ENCODE measurements around the gene CATSPERZ.

Gene CATSPERZ

GRCh38 chr11:64263021-64263946, 36.9 kb upstream of the CATSPERZ start:
- in situ Hi-C loops (cut with HindIII; ENCODE audit: low sequenced_read_pairs): loop anchor here (5.0 kb wide), 1 partner anchor 56 kb away; the partner anchor contains the start of gene FERMT3

GRCh38 chr11:64263947-64264317, 36.2 kb upstream of the CATSPERZ start:
- in situ Hi-C loops (cut with HindIII; ENCODE audit: low sequenced_read_pairs): loop anchor here (5.0 kb wide), 1 partner anchor 57 kb away; the partner anchor contains the start of gene FERMT3

- in situ Hi-C loops (cut with HindIII; ENCODE audit: low sequenced_read_pairs): loop anchor here (5.0 kb wide), 1 partner anchor 57 kb away; the partner anchor contains the start of gene FERMT3
Observed at GRCh38 chr11:64264371-64264852, 35.7 kb upstream of the CATSPERZ start.

GRCh38 chr11:64265176-64266160, 34.7 kb upstream of the CATSPERZ start:
- in situ Hi-C loops (cut with HindIII; ENCODE audit: low sequenced_read_pairs): no loop called here

GRCh38 chr11:64266339-64266738, 33.8 kb upstream of the CATSPERZ start:
- in situ Hi-C loops (cut with HindIII; ENCODE audit: low sequenced_read_pairs): no loop called here

- in situ Hi-C loops (cut with HindIII; ENCODE audit: low sequenced_read_pairs): no loop called here
Observed at GRCh38 chr11:64267207-64267945, 32.8 kb upstream of the CATSPERZ start.

- in situ Hi-C loops (cut with HindIII; ENCODE audit: low sequenced_read_pairs): no loop called here
Observed at GRCh38 chr11:64268025-64268892, 31.9 kb upstream of the CATSPERZ start.

GRCh38 chr11:64268893-64269539, 31.1 kb upstream of the CATSPERZ start:
- in situ Hi-C loops (cut with HindIII; ENCODE audit: low sequenced_read_pairs): no loop called here

GRCh38 chr11:64269540-64270220, 30.5 kb upstream of the CATSPERZ start:
- in situ Hi-C loops (cut with HindIII; ENCODE audit: low sequenced_read_pairs): loop anchor here (10.0 kb wide), 1 partner anchor 55 kb away; no protein-coding TSS in a partner anchor

GRCh38 chr11:64275031-64275800, 24.9 kb upstream of the CATSPERZ start:
- in situ Hi-C loops (cut with HindIII; ENCODE audit: low sequenced_read_pairs): loop anchor here (10.0 kb wide), 1 partner anchor 50 kb away; no protein-coding TSS in a partner anchor

- in situ Hi-C loops (cut with HindIII; ENCODE audit: low sequenced_read_pairs): loop anchor here (10.0 kb wide), 1 partner anchor 49 kb away; no protein-coding TSS in a partner anchor
Observed at GRCh38 chr11:64275841-64276240, 24.3 kb upstream of the CATSPERZ start.

GRCh38 chr11:64276653-64277431, 23.3 kb upstream of the CATSPERZ start:
- in situ Hi-C loops (cut with HindIII; ENCODE audit: low sequenced_read_pairs): loop anchor here (10.0 kb wide), 1 partner anchor 48 kb away; no protein-coding TSS in a partner anchor

GRCh38 chr11:64278576-64279190, 21.5 kb upstream of the CATSPERZ start:
- in situ Hi-C loops (cut with HindIII; ENCODE audit: low sequenced_read_pairs): loop anchor here (10.0 kb wide), 1 partner anchor 46 kb away; no protein-coding TSS in a partner anchor

- in situ Hi-C loops (cut with HindIII; ENCODE audit: low sequenced_read_pairs): no loop called here
Observed at GRCh38 chr11:64281957-64282770, 18.0 kb upstream of the CATSPERZ start.

GRCh38 chr11:64283092-64283491, 17.1 kb upstream of the CATSPERZ start:
- in situ Hi-C loops (cut with HindIII; ENCODE audit: low sequenced_read_pairs): no loop called here

Data from endothelial cell of hepatic sinusoid (primary cell).